ENCODE data around the gene DCAF8.

DNA sequence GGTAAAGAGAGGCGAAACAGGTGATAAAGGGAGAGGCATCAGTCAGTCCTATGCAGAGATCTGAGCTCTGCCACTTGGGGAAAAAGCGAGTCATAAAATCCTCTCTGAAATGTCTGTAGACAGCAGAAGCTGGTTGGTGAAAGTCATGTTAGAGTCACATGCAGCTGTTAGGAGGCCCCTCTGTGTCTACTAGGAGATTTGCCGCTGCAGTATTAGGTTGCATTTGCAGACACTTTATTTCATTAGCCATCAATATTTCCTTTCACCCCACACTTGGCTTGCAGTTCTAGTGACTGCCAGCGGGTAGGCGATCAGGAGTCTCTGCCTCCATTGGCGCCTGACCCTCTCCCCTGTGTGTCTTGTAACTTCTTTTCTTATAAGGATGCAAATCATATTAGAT, 94.8 kb downstream of the DCAF8 start:
- TF ChIP-seq, protein P1, sequence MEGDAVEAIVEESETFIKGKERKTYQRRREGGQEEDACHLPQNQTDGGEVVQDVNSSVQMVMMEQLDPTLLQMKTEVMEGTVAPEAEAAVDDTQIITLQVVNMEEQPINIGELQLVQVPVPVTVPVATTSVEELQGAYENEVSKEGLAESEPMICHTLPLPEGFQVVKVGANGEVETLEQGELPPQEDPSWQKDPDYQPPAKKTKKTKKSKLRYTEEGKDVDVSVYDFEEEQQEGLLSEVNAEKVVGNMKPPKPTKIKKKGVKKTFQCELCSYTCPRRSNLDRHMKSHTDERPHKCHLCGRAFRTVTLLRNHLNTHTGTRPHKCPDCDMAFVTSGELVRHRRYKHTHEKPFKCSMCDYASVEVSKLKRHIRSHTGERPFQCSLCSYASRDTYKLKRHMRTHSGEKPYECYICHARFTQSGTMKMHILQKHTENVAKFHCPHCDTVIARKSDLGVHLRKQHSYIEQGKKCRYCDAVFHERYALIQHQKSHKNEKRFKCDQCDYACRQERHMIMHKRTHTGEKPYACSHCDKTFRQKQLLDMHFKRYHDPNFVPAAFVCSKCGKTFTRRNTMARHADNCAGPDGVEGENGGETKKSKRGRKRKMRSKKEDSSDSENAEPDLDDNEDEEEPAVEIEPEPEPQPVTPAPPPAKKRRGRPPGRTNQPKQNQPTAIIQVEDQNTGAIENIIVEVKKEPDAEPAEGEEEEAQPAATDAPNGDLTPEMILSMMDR (IDR thresholded peaks at IDR 0.05): no peak
- no peak for TF ChIP-seq POLR2A (IDR thresholded peaks at IDR 0.05)
